HepG2 (cell line): Measurements from ENCODE around the gene RBM47. TPM values are rescaled to one million over a fixed set of nuclear protein-coding genes. Genes with fewer than 3 reads are reported as not detected.
A peak's percentile ranks its signal among the peaks of the same experiment; 100 is the strongest.

Experiments used
- AHR ChIP-seq: IDR thresholded peaks from 2 replicates; pipeline ENCODE4 v1.6.1; 2018; ENCODE audit warnings: missing genetic modification reagents, missing compliant biosample characterization
- ARNT2 ChIP-seq: sonication (generic); formaldehyde crosslinking; IDR thresholded peaks from 2 replicates; pipeline ENCODE4 v1.8.0; 2022; ENCODE audit warnings: mild to moderate bottlenecking, low read depth, missing genetic modification reagents, moderate library complexity
- MEIS2 ChIP-seq: sonication (generic); formaldehyde crosslinking; IDR thresholded peaks from 2 replicates; pipeline ENCODE4 v1.9.0; 2021; ENCODE audit warnings: mild to moderate bottlenecking, missing genetic modification reagents
- ZNF205 ChIP-seq: IDR thresholded peaks from 2 replicates; pipeline ENCODE4 v1.6.1; 2018; ENCODE audit warnings: missing biosample characterization, missing genetic modification reagents
- ZNF326 ChIP-seq: sonication (generic); formaldehyde crosslinking; IDR thresholded peaks from 2 replicates; pipeline ENCODE4 v1.4.0; 2020; ENCODE audit warnings: missing genetic modification reagents, borderline replicate concordance
- ZNF350 ChIP-seq: sonication (generic); formaldehyde crosslinking; IDR thresholded peaks from 2 replicates; pipeline ENCODE4 v1.4.0; 2020; ENCODE audit warnings: mild to moderate bottlenecking, low read depth, missing genetic modification reagents, borderline replicate concordance
- ZNF484 ChIP-seq: sonication (generic); formaldehyde crosslinking; IDR thresholded peaks from 2 replicates; pipeline ENCODE4 v1.5.1; 2020; ENCODE audit warnings: mild to moderate bottlenecking, low read depth, missing genetic modification reagents, borderline replicate concordance
- polyA plus RNA-seq, 8 experiments: library from polyadenylated mRNA; depleted of rRNA in 3 of 8; stranded (reverse) in 7 of 8; unstranded in 1 of 8; fragments of >200 nt; fragmentation: Illumina TruSeq in 4 of 8; extraction: Trizol in 4 of 8; gene quantifications; 2 replicates each; pipeline versions ENCODE4 v1.2.1 to v1.2.3, GENCODE V29; 2011 to 2016; ENCODE audit warnings: low read depth in 4 of 8, missing spikeins in 1 of 8, mixed read lengths in 1 of 8; ENCODE audit not compliant: insufficient read depth in 1 of 8
- total RNA-seq, 5 experiments: library from RNA; depleted of rRNA; stranded (reverse); fragments of >200 nt; fragmentation: Illumina TruSeq; extraction: Trizol; gene quantifications; 2 replicates each; pipeline ENCODE4 v1.2.3, GENCODE V29; 2016; ENCODE audit warnings: low read depth in 1 of 5
- TF ChIP-seq, protein P1 (sequence below): sonication (generic); formaldehyde crosslinking; IDR thresholded peaks from 2 replicates; pipeline ENCODE4 v1.4.0; 2020; ENCODE audit warnings: missing genetic modification reagents
- TF ChIP-seq, protein P2 (sequence below): sonication (generic); formaldehyde crosslinking; IDR thresholded peaks from 2 replicates; pipeline ENCODE4 v1.4.0; 2020; ENCODE audit warnings: mild to moderate bottlenecking, missing genetic modification reagents
- TF ChIP-seq, protein P3 (sequence below): sonication (generic); formaldehyde crosslinking; IDR thresholded peaks from 2 replicates; pipeline ENCODE4 v1.9.0; 2021; ENCODE audit warnings: missing genetic modification reagents, borderline replicate concordance

The RBM47 gene
- total and polyA plus RNA-seq, 2 of the 13 experiments (the other 11 are each of a cell fraction or from before 2014, with no cell fraction given), result 1.2 to 2.5 TPM

DNA sequence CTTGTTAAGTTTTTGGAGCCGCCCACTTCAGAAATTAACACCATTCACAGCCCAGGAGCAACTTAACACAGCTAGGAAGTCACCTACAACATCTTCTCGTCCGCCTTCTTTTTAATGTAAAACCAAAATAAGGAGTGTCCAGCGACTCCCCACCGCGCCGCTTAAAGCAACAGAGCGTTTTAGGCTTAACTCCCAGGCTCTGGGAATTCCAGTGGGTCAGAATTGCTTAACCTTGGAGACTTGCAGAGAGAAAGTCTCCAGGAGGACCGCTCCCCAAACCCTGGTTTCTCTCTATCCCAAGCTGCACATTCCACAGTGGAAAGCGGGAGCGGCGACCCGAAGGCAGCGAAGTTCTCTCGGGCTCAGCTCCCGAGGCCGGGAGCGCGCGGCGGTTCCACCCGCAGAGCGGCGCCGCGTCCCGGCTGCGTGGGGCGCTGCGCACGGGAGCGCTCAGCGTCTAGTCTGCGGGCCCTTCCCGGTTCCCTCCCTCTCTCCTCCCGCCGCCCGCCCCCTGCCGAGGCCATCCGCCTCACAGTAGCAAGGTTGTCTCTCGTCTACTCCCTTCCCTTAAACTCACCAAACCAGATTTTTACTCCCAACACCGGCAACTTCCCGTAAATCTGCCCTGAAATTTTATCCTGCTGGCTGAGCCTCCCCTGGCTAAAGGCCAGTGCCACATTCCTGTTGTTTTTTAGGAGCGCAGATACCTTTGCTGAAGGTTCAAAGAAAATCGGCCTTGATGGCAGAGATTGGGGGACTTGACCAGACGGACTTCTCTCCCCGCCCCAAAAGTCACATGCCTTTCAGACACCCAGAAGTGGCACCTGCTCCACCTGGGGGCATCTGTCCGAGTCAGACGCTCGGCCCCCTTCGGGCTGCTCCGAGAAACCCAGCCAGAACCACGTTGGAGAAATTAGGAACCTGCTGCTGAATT is at the start of gene RBM47 (continued):
- TF ChIP-seq, protein P1, sequence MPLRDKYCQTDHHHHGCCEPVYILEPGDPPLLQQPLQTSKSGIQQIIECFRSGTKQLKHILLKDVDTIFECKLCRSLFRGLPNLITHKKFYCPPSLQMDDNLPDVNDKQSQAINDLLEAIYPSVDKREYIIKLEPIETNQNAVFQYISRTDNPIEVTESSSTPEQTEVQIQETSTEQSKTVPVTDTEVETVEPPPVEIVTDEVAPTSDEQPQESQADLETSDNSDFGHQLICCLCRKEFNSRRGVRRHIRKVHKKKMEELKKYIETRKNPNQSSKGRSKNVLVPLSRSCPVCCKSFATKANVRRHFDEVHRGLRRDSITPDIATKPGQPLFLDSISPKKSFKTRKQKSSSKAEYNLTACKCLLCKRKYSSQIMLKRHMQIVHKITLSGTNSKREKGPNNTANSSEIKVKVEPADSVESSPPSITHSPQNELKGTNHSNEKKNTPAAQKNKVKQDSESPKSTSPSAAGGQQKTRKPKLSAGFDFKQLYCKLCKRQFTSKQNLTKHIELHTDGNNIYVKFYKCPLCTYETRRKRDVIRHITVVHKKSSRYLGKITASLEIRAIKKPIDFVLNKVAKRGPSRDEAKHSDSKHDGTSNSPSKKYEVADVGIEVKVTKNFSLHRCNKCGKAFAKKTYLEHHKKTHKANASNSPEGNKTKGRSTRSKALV, result peak; percentile 46; the same call in 1 of the 2 replicates
- no peak for TF ChIP-seq ZNF484
- no peak for TF ChIP-seq ZNF326
- no peak for TF ChIP-seq AHR (CRISPR knock-in tag)
- TF ChIP-seq ZNF205, result no peak
- TF ChIP-seq, protein P2, sequence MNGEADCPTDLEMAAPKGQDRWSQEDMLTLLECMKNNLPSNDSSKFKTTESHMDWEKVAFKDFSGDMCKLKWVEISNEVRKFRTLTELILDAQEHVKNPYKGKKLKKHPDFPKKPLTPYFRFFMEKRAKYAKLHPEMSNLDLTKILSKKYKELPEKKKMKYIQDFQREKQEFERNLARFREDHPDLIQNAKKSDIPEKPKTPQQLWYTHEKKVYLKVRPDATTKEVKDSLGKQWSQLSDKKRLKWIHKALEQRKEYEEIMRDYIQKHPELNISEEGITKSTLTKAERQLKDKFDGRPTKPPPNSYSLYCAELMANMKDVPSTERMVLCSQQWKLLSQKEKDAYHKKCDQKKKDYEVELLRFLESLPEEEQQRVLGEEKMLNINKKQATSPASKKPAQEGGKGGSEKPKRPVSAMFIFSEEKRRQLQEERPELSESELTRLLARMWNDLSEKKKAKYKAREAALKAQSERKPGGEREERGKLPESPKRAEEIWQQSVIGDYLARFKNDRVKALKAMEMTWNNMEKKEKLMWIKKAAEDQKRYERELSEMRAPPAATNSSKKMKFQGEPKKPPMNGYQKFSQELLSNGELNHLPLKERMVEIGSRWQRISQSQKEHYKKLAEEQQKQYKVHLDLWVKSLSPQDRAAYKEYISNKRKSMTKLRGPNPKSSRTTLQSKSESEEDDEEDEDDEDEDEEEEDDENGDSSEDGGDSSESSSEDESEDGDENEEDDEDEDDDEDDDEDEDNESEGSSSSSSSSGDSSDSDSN (CRISPR knock-in tag), result peak; percentile 74
- TF ChIP-seq MEIS2, result no peak
- TF ChIP-seq ARNT2 (CRISPR knock-in tag), result no peak
- TF ChIP-seq ZNF350 (CRISPR knock-in tag), result 0 out of 2 replicates have a peak, but pooled peaks have one; percentile 22
- TF ChIP-seq, protein P3, sequence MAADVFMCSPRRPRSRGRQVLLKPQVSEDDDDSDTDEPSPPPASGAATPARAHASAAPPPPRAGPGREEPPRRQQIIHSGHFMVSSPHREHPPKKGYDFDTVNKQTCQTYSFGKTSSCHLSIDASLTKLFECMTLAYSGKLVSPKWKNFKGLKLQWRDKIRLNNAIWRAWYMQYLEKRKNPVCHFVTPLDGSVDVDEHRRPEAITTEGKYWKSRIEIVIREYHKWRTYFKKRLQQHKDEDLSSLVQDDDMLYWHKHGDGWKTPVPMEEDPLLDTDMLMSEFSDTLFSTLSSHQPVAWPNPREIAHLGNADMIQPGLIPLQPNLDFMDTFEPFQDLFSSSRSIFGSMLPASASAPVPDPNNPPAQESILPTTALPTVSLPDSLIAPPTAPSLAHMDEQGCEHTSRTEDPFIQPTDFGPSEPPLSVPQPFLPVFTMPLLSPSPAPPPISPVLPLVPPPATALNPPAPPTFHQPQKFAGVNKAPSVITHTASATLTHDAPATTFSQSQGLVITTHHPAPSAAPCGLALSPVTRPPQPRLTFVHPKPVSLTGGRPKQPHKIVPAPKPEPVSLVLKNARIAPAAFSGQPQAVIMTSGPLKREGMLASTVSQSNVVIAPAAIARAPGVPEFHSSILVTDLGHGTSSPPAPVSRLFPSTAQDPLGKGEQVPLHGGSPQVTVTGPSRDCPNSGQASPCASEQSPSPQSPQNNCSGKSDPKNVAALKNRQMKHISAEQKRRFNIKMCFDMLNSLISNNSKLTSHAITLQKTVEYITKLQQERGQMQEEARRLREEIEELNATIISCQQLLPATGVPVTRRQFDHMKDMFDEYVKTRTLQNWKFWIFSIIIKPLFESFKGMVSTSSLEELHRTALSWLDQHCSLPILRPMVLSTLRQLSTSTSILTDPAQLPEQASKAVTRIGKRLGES, result no peak
